RCC 7860 (cell line): ENCODE results near the gene NUP93.

ENCODE experiments used
- DNase-seq: peaks from one replicate; pipeline ENCODE4 v3.0.0-alpha.2; 2015; ENCODE audit warnings: low spot score
- FAIRE-seq: peaks from 2 replicates; lab custom pipeline; 2012; peaks lifted over from hg19 to GRCh38; lab: Jason Lieb, UNC

The NUP93 gene

GRCh38 chr16:56864960-56865359 is 135.0 kb downstream of the NUP93 start, which contains the start of gene SLC12A3:
Gene SLC12A3, plus strand, starts transcription at chr16:56865207. Its CDS starts 29 bp downstream, at chr16:56865236.
- no peak for DNase-seq
- no peak for FAIRE-seq

DNA sequence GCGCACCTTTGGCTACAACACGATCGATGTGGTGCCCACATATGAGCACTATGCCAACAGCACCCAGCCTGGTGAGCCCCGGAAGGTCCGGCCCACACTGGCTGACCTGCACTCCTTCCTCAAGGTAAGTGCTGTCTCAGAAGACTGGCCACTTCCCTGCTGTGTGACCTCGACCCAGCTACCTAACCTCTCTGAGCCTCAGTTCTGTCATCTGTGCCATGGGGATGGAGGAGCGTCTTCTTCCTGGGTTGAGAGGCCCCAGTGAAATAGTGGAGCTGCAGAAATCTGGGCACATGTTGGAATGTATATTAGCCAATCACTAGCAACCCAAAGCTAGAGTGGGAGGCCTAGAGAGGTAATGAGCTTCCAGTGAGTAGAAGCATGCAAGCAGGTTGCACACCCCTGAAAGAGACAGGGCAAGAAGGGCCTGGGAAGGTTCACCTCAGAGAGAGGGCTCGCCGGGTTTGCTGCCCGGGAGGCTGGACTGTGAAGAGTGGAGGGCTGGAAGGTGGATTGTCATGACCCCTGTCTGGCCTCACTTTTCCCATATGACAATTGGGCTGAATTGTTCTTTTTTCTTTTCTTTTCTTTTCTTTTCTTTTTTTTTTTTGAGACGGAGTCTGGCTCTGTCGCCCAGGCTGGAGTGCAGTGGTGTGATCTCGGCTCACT is 135.6 kb downstream of the NUP93 start:
- FAIRE-seq = no peak
- DNase-seq = no peak

GRCh38 chr16:56866955-56867830 is 137.3 kb downstream of the NUP93 start:
- DNase-seq (peak; percentile 25), FAIRE-seq (peak; percentile 28)

DNA sequence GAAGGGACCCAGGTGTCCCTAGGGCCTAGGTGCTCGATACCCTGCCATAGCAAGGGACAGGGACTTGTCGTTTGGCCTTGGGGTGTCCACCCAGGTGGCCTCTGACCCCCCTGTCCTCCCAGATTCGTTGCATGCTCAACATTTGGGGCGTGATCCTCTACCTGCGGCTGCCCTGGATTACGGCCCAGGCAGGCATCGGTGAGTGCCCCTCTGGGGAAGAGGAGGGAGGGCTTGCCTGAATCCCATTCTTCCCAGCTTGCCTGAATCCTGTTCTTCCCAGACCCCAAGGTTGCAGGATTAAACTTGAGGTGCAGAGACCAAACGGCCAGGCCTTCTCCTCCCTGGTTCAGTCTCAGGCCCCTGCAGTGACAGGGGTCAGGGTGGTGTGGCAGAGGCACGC is 138.2 kb downstream of the NUP93 start:
- DNase-seq = no peak
- no peak for FAIRE-seq

DNA sequence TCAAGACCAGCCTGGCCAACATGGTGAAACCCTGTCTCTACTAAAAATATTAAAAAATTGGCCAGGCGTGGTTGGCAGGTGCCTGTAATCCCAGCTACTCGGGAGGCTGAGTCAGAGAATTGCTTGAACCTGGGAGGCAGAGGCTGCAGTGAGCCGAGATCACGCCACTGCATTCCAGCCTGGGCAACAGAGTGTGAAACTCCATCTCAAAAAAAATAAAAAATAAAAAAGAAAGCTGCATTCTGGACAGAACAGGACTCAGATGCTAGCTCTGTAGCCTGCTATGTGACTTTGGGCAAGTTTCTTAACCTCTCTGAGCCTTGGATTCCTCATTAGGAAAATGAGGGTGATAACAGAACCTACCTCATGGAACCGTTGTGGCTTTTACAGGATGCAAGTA is 138.8 kb downstream of the NUP93 start:
- DNase-seq (peak; percentile 24), FAIRE-seq (peak; percentile 21)

GRCh38 chr16:56869513-56870275 is 139.8 kb downstream of the NUP93 start:
- DNase-seq (peak; percentile 38), FAIRE-seq (no peak)

- no peak for DNase-seq
- no peak for FAIRE-seq
Measured at GRCh38 chr16:56870276-56870888, 140.5 kb downstream of the NUP93 start.

- DNase-seq = peak; percentile 50
- FAIRE-seq = no peak
Measured at GRCh38 chr16:56871172-56871593, 141.3 kb downstream of the NUP93 start.

- FAIRE-seq (no peak), DNase-seq (no peak)
Measured at GRCh38 chr16:56872863-56873391, 143.0 kb downstream of the NUP93 start.

- no peak for DNase-seq
- FAIRE-seq = no peak
Measured at GRCh38 chr16:56874800-56875199, 144.9 kb downstream of the NUP93 start.

DNA sequence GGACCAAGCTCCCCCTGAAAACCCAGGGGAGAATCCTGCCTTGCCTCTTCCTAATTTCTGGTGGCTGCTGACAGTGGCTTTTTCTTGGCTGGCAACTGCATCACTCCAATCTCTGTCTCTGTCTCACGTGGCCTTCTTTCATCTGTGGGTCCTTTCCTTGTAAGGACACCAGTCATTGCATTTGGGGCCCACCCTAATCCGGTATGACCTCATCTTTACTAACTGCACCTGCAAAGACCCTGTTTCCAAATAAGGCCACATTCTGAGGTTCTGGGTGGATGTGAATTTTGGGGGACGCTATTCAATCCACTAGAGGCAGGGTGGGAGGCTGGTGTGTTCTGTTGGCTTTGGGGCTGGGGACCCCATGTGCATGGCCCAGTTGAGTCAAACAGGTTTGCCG is 146.1 kb downstream of the NUP93 start:
- FAIRE-seq (no peak), DNase-seq (no peak)

DNA sequence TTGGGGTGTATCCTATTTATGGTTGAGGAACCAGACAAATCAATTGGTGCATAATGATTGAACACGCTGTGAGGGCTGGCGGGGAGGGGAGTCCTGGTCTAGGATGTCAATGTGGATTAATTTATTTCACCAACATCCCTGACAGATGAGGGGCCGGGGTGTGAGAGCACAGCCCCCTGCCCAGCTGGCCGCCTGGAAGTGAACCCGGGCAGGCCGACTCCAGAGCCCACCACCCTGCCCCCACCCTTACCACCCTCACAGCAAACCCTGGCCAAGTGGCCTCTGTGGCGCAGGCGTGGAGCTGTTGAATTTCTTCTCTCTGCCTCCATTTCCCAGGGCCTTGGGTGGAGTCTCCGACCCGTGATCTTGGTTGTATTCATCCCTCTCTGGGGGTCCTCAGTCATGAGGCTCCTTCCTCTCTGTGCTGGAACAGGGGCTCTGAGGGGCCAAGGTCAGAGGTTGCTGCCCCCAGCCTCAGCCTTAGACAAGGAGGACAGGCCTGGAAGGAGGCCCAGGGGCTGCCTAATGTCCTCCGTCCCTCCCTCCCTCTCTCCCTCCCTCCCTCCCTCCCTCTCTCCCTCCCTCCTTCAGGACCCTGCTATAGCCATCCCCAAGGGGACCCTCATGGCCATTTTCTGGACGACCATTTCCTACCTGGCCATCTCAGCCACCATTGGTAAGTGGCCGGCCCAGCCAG is 147.7 kb downstream of the NUP93 start:
- FAIRE-seq = no peak
- DNase-seq = no peak

- FAIRE-seq = no peak
Measured at GRCh38 chr16:56878282-56878854, 148.4 kb downstream of the NUP93 start.

DNA sequence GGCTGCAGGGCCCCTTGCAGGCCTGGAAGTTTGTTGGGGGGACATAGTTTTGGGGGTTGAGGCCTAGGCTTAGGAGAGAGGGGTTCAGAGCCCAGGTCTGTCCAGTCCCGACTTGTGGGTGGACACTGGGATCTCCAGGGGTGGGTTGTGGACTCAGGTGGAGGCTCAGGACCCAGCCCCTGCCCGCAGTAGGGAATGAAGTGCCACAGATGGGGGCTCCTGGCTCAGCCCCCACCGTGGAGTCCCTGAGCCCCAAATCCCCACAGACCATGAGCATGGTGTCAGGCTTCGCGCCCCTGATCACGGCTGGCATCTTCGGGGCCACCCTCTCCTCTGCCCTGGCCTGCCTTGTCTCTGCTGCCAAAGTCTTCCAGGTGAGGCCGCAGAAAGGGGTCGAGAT is 149.3 kb downstream of the NUP93 start:
- FAIRE-seq = no peak

More at GRCh38 chr16:56878282-56878854, 148.4 kb downstream of the NUP93 start:
- DNase-seq = no peak

DNA sequence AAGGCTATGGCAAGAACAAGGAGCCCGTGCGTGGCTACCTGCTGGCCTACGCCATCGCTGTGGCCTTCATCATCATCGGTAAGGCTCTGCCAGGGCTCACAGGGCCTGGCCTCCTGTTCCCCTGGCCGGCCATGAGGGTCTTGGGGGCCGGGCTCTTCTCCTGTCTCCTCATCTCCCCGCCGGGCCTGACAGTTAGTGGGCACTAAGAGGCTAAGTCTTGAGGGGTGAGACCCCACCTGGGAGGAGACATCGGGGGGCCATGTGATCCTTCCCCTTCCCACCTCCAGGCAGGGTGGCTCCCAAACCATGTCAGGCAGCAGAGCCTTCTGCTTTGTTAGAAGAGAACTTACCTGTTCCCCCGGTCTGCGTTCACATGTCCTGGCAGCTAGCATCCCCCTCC is 150.2 kb downstream of the NUP93 start:
- no peak for FAIRE-seq
- DNase-seq = no peak

More for the DNA sequence above, 149.3 kb downstream of the NUP93 start:
- DNase-seq = no peak

GRCh38 chr16:56880685-56881084 is 150.8 kb downstream of the NUP93 start:
- no peak for DNase-seq
- no peak for FAIRE-seq

DNA sequence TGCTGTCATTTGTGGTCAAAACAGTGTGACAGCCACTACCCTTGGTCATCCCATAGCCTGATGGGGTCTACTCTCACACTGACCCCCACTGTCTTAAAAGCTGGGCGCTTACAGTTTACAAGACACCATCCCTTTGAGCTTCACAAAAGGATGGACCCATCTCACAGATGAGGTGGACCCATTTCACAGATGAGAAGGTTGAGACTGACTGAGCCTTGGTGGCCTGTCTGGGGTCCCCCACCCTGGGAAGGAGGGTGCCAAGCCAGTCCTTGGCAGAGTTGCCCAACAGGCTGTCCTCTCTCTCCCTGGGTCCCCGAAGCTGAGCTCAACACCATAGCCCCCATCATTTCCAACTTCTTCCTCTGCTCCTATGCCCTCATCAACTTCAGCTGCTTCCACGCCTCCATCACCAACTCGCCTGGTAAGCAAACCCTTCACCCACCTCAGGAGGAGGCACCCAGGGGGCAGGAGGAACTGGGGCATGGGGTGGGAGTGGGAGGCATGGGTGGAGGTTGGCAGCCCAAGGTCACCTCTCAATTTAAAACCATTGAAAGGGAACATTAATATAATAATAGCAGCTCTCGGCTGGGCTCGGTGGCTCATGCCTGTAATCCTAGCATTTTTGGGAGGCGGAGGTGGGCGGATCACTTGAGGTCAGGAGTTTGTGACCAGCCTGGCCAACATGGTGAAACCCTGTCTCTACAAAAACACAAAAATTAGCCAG is 152.3 kb downstream of the NUP93 start:
- DNase-seq = no peak
- FAIRE-seq = no peak

DNA sequence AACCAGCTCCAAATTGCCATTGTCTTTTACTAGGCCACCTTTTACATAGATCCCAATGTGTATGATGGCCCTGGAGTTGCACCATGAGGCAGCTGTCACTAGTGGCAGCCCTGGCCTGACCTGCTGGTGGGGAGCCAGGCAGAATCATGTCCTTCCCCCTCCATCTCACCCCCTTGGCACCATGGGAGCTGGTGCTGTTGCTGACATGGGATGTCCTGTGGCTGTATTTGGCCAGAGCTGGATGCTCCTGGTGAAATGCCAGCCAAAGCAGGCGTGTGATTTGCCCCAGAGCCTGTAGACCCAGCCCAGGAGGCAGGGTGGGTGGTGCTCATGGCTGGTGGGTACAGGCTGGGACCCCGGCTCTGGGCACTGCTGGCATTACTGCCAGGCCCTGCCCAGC is 153.7 kb downstream of the NUP93 start:
- FAIRE-seq = no peak

DNA sequence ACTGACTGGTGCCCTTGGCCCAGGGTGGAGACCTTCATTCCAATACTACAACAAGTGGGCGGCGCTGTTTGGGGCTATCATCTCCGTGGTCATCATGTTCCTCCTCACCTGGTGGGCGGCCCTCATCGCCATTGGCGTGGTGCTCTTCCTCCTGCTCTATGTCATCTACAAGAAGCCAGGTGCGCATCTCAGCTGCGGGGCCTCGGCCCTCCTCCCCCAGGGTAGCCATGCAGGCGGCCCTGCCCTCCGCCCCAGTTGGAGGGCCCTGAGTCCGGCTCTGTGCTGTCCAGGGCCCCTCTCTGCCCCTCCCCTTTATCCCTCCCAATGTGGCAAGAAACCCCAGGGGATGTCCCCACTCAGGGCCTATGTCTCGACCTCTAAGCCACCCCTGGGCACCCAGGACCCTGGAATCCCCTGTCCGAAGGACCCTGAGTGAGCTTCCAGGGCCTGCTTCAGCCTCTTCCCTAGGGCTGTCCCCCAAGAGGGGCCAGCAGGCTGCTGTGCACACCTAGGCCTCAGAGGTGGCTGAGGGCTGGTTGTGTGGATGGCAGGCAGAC is 154.2 kb downstream of the NUP93 start:
- DNase-seq = no peak
- no peak for FAIRE-seq

More for the DNA sequence above, 153.7 kb downstream of the NUP93 start:
- no peak for DNase-seq
